ENCODE measurements around the gene GDPD5. TPM values are rescaled to one million over a fixed set of nuclear protein-coding genes. Genes with fewer than 3 reads are reported as not detected.

Gene GDPD5
- total and polyA plus RNA-seq, 9 of the 15 experiments (the other 6 are each of a cell fraction or from before 2014, with no cell fraction given) = 0.32 to 27.3 (median 8.0) TPM

DNA sequence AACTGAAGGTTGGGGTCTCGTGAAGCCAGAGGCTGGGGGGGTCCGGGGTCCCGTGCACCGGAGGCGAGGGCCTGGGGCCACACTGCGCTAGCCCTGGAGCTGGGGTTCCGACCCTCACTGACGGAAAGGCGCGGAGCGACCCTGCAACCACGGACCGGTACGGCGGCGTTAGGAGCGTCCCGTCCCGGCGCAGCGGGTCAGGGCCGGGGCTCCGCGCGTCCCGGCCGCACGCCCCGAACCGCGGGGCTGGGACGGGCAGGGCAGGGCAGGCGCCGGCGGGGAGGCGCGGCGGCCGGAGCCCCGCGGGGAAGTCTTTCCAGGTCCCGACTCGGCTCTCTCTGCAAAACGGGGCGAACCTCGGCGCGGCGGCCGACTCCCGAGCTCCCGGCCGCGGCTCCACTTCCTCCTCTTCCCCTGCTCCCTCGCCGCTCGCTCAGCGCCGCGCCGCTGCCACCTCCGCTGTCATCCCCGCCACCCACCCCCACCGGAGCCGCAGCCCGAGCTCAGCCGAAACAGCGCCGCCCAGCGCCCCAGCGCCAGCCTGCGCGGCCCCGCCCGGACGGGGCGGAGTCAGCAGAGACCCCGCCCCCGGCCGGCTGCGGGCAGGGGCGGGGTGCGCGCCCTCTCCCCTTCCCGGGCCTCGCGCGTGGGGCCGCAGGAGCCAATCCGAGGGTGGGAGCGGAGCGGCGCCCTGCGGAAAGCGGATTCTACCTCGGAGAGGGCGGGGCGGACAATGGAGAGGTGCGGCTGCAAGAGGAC lies at the start of gene GDPD5 (continued):
- TF ChIP-seq, protein P1, sequence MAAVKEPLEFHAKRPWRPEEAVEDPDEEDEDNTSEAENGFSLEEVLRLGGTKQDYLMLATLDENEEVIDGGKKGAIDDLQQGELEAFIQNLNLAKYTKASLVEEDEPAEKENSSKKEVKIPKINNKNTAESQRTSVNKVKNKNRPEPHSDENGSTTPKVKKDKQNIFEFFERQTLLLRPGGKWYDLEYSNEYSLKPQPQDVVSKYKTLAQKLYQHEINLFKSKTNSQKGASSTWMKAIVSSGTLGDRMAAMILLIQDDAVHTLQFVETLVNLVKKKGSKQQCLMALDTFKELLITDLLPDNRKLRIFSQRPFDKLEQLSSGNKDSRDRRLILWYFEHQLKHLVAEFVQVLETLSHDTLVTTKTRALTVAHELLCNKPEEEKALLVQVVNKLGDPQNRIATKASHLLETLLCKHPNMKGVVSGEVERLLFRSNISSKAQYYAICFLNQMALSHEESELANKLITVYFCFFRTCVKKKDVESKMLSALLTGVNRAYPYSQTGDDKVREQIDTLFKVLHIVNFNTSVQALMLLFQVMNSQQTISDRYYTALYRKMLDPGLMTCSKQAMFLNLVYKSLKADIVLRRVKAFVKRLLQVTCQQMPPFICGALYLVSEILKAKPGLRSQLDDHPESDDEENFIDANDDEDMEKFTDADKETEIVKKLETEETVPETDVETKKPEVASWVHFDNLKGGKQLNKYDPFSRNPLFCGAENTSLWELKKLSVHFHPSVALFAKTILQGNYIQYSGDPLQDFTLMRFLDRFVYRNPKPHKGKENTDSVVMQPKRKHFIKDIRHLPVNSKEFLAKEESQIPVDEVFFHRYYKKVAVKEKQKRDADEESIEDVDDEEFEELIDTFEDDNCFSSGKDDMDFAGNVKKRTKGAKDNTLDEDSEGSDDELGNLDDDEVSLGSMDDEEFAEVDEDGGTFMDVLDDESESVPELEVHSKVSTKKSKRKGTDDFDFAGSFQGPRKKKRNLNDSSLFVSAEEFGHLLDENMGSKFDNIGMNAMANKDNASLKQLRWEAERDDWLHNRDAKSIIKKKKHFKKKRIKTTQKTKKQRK (IDR thresholded peaks at IDR 0.05; ENCODE audit: borderline replicate concordance, low read depth, low read length) = no peak
- TF ChIP-seq, protein P2, sequence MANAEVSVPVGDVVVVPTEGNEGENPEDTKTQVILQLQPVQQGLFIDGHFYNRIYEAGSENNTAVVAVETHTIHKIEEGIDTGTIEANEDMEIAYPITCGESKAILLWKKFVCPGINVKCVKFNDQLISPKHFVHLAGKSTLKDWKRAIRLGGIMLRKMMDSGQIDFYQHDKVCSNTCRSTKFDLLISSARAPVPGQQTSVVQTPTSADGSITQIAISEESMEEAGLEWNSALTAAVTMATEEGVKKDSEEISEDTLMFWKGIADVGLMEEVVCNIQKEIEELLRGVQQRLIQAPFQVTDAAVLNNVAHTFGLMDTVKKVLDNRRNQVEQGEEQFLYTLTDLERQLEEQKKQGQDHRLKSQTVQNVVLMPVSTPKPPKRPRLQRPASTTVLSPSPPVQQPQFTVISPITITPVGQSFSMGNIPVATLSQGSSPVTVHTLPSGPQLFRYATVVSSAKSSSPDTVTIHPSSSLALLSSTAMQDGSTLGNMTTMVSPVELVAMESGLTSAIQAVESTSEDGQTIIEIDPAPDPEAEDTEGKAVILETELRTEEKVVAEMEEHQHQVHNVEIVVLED (CRISPR knock-in tag; IDR thresholded peaks at IDR 0.05) = peak; percentile 46
- peak in 2 of 3 experiments; percentile 69 to 71 for TF ChIP-seq YY1 (IDR thresholded peaks at IDR 0.05; ENCODE audit: borderline replicate concordance in 1 of 3, control insufficient read depth in 1 of 3, extremely low read depth in 1 of 3, insufficient read depth in 3 of 3, insufficient read length in 1 of 3, insufficient replicate concordance in 2 of 3, low read depth in 1 of 3, low read length in 2 of 3)
- TF ChIP-seq, protein P3, sequence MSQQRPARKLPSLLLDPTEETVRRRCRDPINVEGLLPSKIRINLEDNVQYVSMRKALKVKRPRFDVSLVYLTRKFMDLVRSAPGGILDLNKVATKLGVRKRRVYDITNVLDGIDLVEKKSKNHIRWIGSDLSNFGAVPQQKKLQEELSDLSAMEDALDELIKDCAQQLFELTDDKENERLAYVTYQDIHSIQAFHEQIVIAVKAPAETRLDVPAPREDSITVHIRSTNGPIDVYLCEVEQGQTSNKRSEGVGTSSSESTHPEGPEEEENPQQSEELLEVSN (IDR thresholded peaks at IDR 0.05; ENCODE audit: borderline replicate concordance in 1 of 2, extremely low read depth in 1 of 2, insufficient read depth in 1 of 2, insufficient read length in 1 of 2, low read depth in 1 of 2, low read length in 1 of 2, poor library complexity in 1 of 2, severe bottlenecking in 1 of 2) = peak; percentile 33 to 74
- TF ChIP-seq HOXB6 (CRISPR knock-in tag; IDR thresholded peaks at IDR 0.05; ENCODE audit: borderline replicate concordance) = no peak
- no peak for TF ChIP-seq WHSC1 (IDR thresholded peaks at IDR 0.05; ENCODE audit: low read length)
- 0 out of 2 replicates have a peak, but pooled peaks have one; percentile 23 for TF ChIP-seq SP1 (CRISPR knock-in tag; IDR thresholded peaks at IDR 0.05)
- TF ChIP-seq ZC3H11A (IDR thresholded peaks at IDR 0.05; ENCODE audit: low read depth, low read length) = no peak
- TF ChIP-seq POLR2A (conservative IDR thresholded peaks at IDR 0.05) = peak; percentile 62
- TF ChIP-seq CTBP1 (IDR thresholded peaks at IDR 0.05; ENCODE audit: borderline replicate concordance) = peak; percentile 82
- TF ChIP-seq, protein P4, sequence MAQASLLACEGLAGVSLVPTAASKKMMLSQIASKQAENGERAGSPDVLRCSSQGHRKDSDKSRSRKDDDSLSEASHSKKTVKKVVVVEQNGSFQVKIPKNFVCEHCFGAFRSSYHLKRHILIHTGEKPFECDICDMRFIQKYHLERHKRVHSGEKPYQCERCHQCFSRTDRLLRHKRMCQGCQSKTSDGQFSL (CRISPR knock-in tag; IDR thresholded peaks at IDR 0.05) = 0 out of 2 replicates have a peak, but pooled peaks have one; percentile 53
- TF ChIP-seq, protein P4 (tag; IDR thresholded peaks at IDR 0.05) = peak in 1 of 2 experiments; percentile 55; a peak in 1 of 4 replicates
- TF ChIP-seq CREM (IDR thresholded peaks at IDR 0.05; ENCODE audit: low read depth) = peak; percentile 64
- TF ChIP-seq SREBF2 (CRISPR knock-in tag; IDR thresholded peaks at IDR 0.05) = no peak
- TF ChIP-seq NR3C1 (CRISPR knock-in tag; IDR thresholded peaks at IDR 0.05) = no peak
- peak; percentile 22; the same call in 1 of the 2 replicates for TF ChIP-seq NFIC (IDR thresholded peaks at IDR 0.05)
- peak; percentile 78; the same call in 1 of the 2 replicates for TF ChIP-seq SAFB (IDR thresholded peaks at IDR 0.05; ENCODE audit: borderline replicate concordance, low read depth, low read length)
- no peak for TF ChIP-seq TAF9B (IDR thresholded peaks at IDR 0.05; ENCODE audit: partially characterized antibody)
- TF ChIP-seq SIN3B (IDR thresholded peaks at IDR 0.05; ENCODE audit: low read depth) = peak; percentile 42; the same call in 1 of the 2 replicates
